H9 (cell line): ENCODE measurements around the gene ZNF768. TPM values are rescaled to one million over a fixed set of nuclear protein-coding genes. Genes with fewer than 3 reads are reported as not detected.

Experiments
- DNase-seq: peaks from one replicate; pipeline ENCODE4 v3.0.0-alpha.2; 2017
- H2AFZ ChIP-seq: one replicate; pipeline ENCODE4 v1.6.1; 2013; ENCODE audit warnings: mild to moderate bottlenecking, low read length, control low read depth, moderate library complexity
- H2AK5ac ChIP-seq: 2 replicates; pipeline ENCODE4 v1.6.1; 2013; ENCODE audit warnings: low read length, control low read depth, mixed read lengths; ENCODE audit not compliant: insufficient read length
- H2BK120ac ChIP-seq: one replicate; pipeline ENCODE4 v1.6.1; 2013; ENCODE audit warnings: low read depth, mild to moderate bottlenecking, low read length, control low read depth, inconsistent platforms; ENCODE audit not compliant: poor library complexity, severe bottlenecking
- H2BK12ac ChIP-seq: 2 replicates; pipeline ENCODE4 v1.6.1; 2013; ENCODE audit warnings: low read length, control low read depth, mixed read lengths, low read depth; ENCODE audit not compliant: insufficient read length
- H2BK15ac ChIP-seq: 2 replicates; pipeline ENCODE4 v1.6.1; 2013; ENCODE audit warnings: low read depth, low read length, control low read depth
- H2BK20ac ChIP-seq: one replicate; pipeline ENCODE4 v1.6.1; 2013; ENCODE audit warnings: low read depth, mild to moderate bottlenecking, low read length, control low read depth, inconsistent platforms; ENCODE audit not compliant: poor library complexity, severe bottlenecking
- H2BK5ac ChIP-seq: 2 replicates; pipeline ENCODE4 v1.6.1; 2013; ENCODE audit warnings: low read length, control low read depth, mixed read lengths; ENCODE audit not compliant: insufficient read length
- H3K14ac ChIP-seq: 2 replicates; pipeline ENCODE4 v1.6.1; 2013; ENCODE audit warnings: low read length, control low read depth; ENCODE audit not compliant: insufficient read depth
- H3K18ac ChIP-seq: 2 replicates; pipeline ENCODE4 v1.6.1; 2013; ENCODE audit warnings: low read depth, mild to moderate bottlenecking, mixed read lengths, low read length, control low read depth; ENCODE audit not compliant: insufficient read length
- H3K23ac ChIP-seq: 2 replicates; pipeline ENCODE4 v1.6.1; 2013; ENCODE audit warnings: low read length, control low read depth, mixed read lengths, low read depth; ENCODE audit not compliant: insufficient read length
- H3K23me2 ChIP-seq: 2 replicates; pipeline ENCODE4 v1.6.1; 2013; ENCODE audit warnings: low read depth, mild to moderate bottlenecking, mixed read lengths, low read length, control low read depth; ENCODE audit not compliant: insufficient read length, poor library complexity, severe bottlenecking
- H3K27ac ChIP-seq: 2 replicates; pipeline ENCODE4 v1.5.1; 2013; ENCODE audit warnings: low read length, control low read depth, mixed read lengths, low read depth; ENCODE audit not compliant: insufficient read length
- H3K27me3 ChIP-seq: 2 replicates; pipeline ENCODE4 v1.6.1; 2013; ENCODE audit warnings: low read length, control low read depth, inconsistent platforms; ENCODE audit not compliant: insufficient read depth
- H3K4ac ChIP-seq: 2 replicates; pipeline ENCODE4 v1.6.1; 2013; ENCODE audit warnings: low read depth, mild to moderate bottlenecking, control low read depth, inconsistent platforms, low read length, moderate library complexity
- H3K4me1 ChIP-seq: 2 replicates; pipeline ENCODE4 v1.6.1; 2013; ENCODE audit warnings: low read length, control low read depth, inconsistent platforms; ENCODE audit not compliant: insufficient read depth
- H3K4me2 ChIP-seq: 2 replicates; pipeline ENCODE4 v1.6.1; 2013; ENCODE audit warnings: low read length, control low read depth, mixed read lengths; ENCODE audit not compliant: insufficient read length, insufficient read depth
- H3K56ac ChIP-seq: 2 replicates; pipeline ENCODE4 v1.6.1; 2013; ENCODE audit warnings: low read depth, mild to moderate bottlenecking, mixed read lengths, low read length, control low read depth; ENCODE audit not compliant: insufficient read length
- H3K79me1 ChIP-seq: 2 replicates; pipeline ENCODE4 v1.6.1; 2013; ENCODE audit warnings: low read depth, mild to moderate bottlenecking, moderate library complexity, low read length, control low read depth, inconsistent platforms; ENCODE audit not compliant: insufficient read depth, poor library complexity, severe bottlenecking
- H3K79me2 ChIP-seq: 2 replicates; pipeline ENCODE4 v1.6.1; 2013; ENCODE audit warnings: low read length, control low read depth, inconsistent platforms; ENCODE audit not compliant: insufficient read depth
- H3K9ac ChIP-seq: 2 replicates; pipeline ENCODE4 v1.6.1; 2013; ENCODE audit warnings: low read length, control low read depth, mixed read lengths; ENCODE audit not compliant: insufficient read length; ENCODE audit errors: extremely low read depth
- H3K9me3 ChIP-seq: one replicate; pipeline ENCODE4 v1.6.1; 2013; ENCODE audit warnings: low read depth, low read length, inconsistent platforms; ENCODE audit not compliant: control insufficient read depth
- H3T11ph ChIP-seq: one replicate; pipeline ENCODE4 v1.6.1; 2013; ENCODE audit warnings: mild to moderate bottlenecking, low read length, control low read depth, inconsistent platforms
- H4K20me1 ChIP-seq: one replicate; pipeline ENCODE4 v1.6.1; 2013; ENCODE audit not compliant: control insufficient read depth, insufficient read length, insufficient read depth
- H4K5ac ChIP-seq: 2 replicates; pipeline ENCODE4 v1.6.1; 2013; ENCODE audit warnings: low read depth, mild to moderate bottlenecking, mixed read lengths, low read length, control low read depth; ENCODE audit not compliant: insufficient read length
- H4K8ac ChIP-seq: replicated peaks from 2 replicates; pipeline ENCODE4 v1.6.1; 2013; ENCODE audit warnings: low read length, control low read depth, mixed read lengths, low read depth; ENCODE audit not compliant: insufficient read length
- H4K91ac ChIP-seq: 2 replicates; pipeline ENCODE4 v1.6.1; 2013; ENCODE audit warnings: low read depth, mild to moderate bottlenecking, moderate library complexity, mixed read lengths, low read length, control low read depth; ENCODE audit not compliant: insufficient read length
- H3K27ac Mint-ChIP-seq, 3 experiments: 2 replicates in 2 of 3; 3 replicates in 1 of 3; pipeline ENCODE4 v1.8.0; 2020 to 2021; ENCODE audit warnings: mixed read lengths in 3 of 3, mild to moderate bottlenecking in 1 of 3, moderate library complexity in 1 of 3
- H3K27me3 Mint-ChIP-seq: 2 replicates; pipeline ENCODE4 v1.8.0; 2021; ENCODE audit warnings: low read depth, mild to moderate bottlenecking, moderate library complexity, mixed read lengths
- H3K36me3 Mint-ChIP-seq, 3 experiments: 2 replicates in 2 of 3; 3 replicates in 1 of 3; pipeline ENCODE4 v1.8.0; 2020 to 2021; ENCODE audit warnings: low read depth in 3 of 3, mixed read lengths in 3 of 3; ENCODE audit not compliant: insufficient read depth in 1 of 3
- H3K4me1 Mint-ChIP-seq, 2 experiments: 2 replicates each; pipeline ENCODE4 v1.8.0; 2020; ENCODE audit warnings: mixed read lengths in 2 of 2
- H3K4me3 Mint-ChIP-seq, 2 experiments: 2 replicates in 1 of 2; 3 replicates in 1 of 2; pipeline ENCODE4 v1.8.0; 2020 to 2021; ENCODE audit warnings: mild to moderate bottlenecking in 2 of 2, mixed read lengths in 2 of 2, moderate library complexity in 1 of 2
- H3K9me3 Mint-ChIP-seq, 2 experiments: 2 replicates in 1 of 2; 3 replicates in 1 of 2; pipeline ENCODE4 v1.8.0; 2020; ENCODE audit warnings: mild to moderate bottlenecking in 2 of 2, mixed read lengths in 2 of 2, moderate library complexity in 1 of 2
- CTCF ChIP-seq: fragments of 200-600 bp; sonication (generic); conservative IDR thresholded peaks from 3 replicates; pipeline ENCODE4 v1.8.0; 2021; ENCODE audit warnings: antibody characterized with exemption, mild to moderate bottlenecking
- WGBS: extraction: QIAGEN DNeasy Blood & Tissue Kit; methylation state at CpG from one replicate; pipeline ENCODE4 v1.1.7; 2013; ENCODE audit warnings: missing lambda C conversion rate, low lambda C conversion rate, mixed read lengths; ENCODE audit not compliant: insufficient read length; ENCODE audit errors: extremely low coverage; 5-methylcytosine and 5-hydroxymethylcytosine counted together
- total RNA-seq: library from RNA; stranded (reverse); gene quantifications from 2 replicates; pipeline ENCODE4 v1.2.1, GENCODE V29; 2021

The ZNF768 gene
- total RNA-seq, 1 experiment from 2014 or later: 40.0 TPM

DNA sequence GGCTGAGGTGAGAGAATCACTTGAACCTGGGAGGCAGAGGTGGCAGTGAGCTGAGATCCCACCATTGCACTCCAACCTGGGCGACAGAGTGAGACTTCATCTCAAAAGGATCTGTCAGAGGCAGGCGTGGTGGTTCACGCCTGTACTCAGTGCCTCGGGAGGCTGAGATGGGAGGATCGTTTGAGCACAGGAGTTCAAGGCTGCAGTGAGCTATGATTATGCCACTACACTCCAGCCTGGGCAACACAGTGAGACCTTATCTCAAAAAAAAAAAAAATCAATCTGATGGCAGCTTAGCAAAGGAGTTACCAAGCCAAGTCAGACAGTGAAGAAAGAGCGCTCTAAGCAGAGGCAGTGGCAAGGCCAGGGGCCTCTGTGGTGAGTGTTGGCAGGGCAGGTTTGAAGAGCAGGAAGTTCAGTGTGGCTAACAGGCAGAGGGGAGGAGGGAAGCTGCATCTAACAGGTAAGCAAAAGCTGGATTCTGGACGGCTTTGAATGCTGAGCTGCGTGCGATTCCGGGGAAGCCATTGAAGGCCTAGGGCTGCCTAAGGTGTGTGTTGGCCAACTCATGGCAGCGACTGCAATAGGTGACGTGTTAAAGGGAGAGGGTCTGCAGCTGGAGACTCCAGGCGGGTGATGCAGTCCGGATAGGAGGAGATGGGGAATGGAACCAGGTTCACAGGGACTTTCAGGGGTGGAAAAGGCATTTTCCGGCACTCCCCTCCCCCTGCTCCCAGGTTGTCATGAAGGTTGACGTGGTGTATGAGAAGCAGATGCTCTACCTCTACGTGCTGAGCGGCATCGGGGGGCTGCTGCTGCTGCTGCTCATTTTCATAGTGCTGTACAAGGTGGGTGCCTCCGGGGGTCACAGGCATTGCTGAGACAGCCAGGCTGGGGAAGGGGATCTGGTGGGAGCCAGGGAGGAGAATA lies 7.0 kb downstream of the ZNF768 start:
- Histone ChIP-seq H3K27me3 (no peaks in the 10 kb centered on the region), H2BK12ac (no peak overlapping the region), H3K9ac (no peak overlapping the region), H4K8ac (no peak overlapping the region), H4K5ac (no peak overlapping the region), H3T11ph (no peak overlapping the region), H3K9me3 (no peaks in the 10 kb centered on the region), H3K4ac (no peak overlapping the region), H3K18ac (no peak overlapping the region), H3K4me2 (no peak overlapping the region), H2BK20ac (no peak overlapping the region), H3K27ac (no peak overlapping the region), H3K14ac (no peak overlapping the region), H3K79me2 (no peaks in the 10 kb centered on the region), H4K20me1 (no peaks in the 10 kb centered on the region), H2AFZ (no peak overlapping the region), H2AK5ac (no peak overlapping the region), H4K91ac (no peak overlapping the region), H3K79me1 (no peaks in the 10 kb centered on the region), H3K4me1 (no peaks in the 10 kb centered on the region), H2BK15ac (no peak overlapping the region), H3K56ac (no peak overlapping the region), H2BK120ac (no peak overlapping the region), H3K23ac (no peak overlapping the region), H2BK5ac (no peak overlapping the region), H3K23me2 (no peaks in the 10 kb centered on the region)
- no peaks in the 10 kb centered on the region for H3K4me1 Mint-ChIP-seq
- H3K27ac Mint-ChIP-seq: no peak overlapping the region
- no peak for TF ChIP-seq CTCF
- peaks cover 0 to 2% (median 0%) of the 10 kb centered on the region in 3 experiments; a peak in 1 of 7 replicates for H3K36me3 Mint-ChIP-seq
- no peak overlapping the region; a peak in 1 of 5 replicates for H3K4me3 Mint-ChIP-seq
- H3K27me3 Mint-ChIP-seq: peaks cover 5% of the 10 kb centered on the region; the same call in 1 of the 2 replicates
- no peak for DNase-seq
- no CpG with 5 or more reads among the region's 20 CpGs for WGBS
- H3K9me3 Mint-ChIP-seq: no peaks in the 10 kb centered on the region
